Colonic mucosa (tissue), 4 donors: ENCODE results near the gene BTNL9. TPM values are rescaled to one million over a fixed set of nuclear protein-coding genes. Genes with fewer than 3 reads are reported as not detected.

Experiments used
- DNase-seq: peaks from one replicate; pipeline ENCODE4 v3.0.0-alpha.2; 2020
- H3K27ac ChIP-seq: fragments of 200-600 bp; one replicate; pipeline ENCODE4 v1.8.0; 2021
- H3K27me3 ChIP-seq: fragments of 200-600 bp; one replicate; pipeline ENCODE4 v1.8.0; 2021
- H3K36me3 ChIP-seq: fragments of 200-600 bp; one replicate; pipeline ENCODE4 v1.8.0; 2021
- H3K4me1 ChIP-seq: fragments of 200-600 bp; one replicate; pipeline ENCODE4 v1.8.0; 2021; ENCODE audit warnings: mild to moderate bottlenecking
- H3K4me3 ChIP-seq: fragments of 200-600 bp; one replicate; pipeline ENCODE4 v1.8.0; 2021
- H3K9ac ChIP-seq, 2 donors: one replicate each; pipeline ENCODE4 v1.7.0; 2013; ENCODE audit warnings: control low read depth in 2 of 2, low read depth in 2 of 2, low read length in 2 of 2
- H3K9me3 ChIP-seq: fragments of 200-600 bp; one replicate; pipeline ENCODE4 v1.8.0; 2021
- CTCF ChIP-seq: fragments of 200-600 bp; IDR thresholded peaks from one replicate; pipeline ENCODE4 v1.8.0; 2022; ENCODE audit warnings: antibody characterized with exemption, mild to moderate bottlenecking
- intact Hi-C: fragments of 100-400 bp; cut with DNase I; formaldehyde crosslinking; loops from one replicate; pipeline ENCODE4 v1.14.1; 2022
- total RNA-seq, 2 donors: library from RNA; stranded (reverse); fragmentation: NEBNext Ultra II Directional in 1 of 2; extraction: Animal tissue kit (Norgen Biotek cat#: 25700) in 1 of 2; gene quantifications; one replicate each; pipeline ENCODE4 v1.2.1, GENCODE V29; 2021
- donor health status: healthy.
- donor health status: DM: no; HTN: no; CAD: no.
- donor health status: DM: no; HTN: no; CAD: no.

BTNL9 gene
- total RNA-seq, 2 donors from 2014 or later, result 2.8 to 5.3 TPM

- DNase-seq, result no peak
Observed at GRCh38 chr5:181035991-181036815, 3.9 kb upstream of the BTNL9 start.

GRCh38 chr5:181036816-181037364 lies 3.2 kb upstream of the BTNL9 start:
- Histone ChIP-seq H3K36me3 (no peaks in the 10 kb centered on the region), H3K4me3 (no peak overlapping the region), H3K9me3 (no peaks in the 10 kb centered on the region), H3K27ac (no peak overlapping the region), H3K27me3 (no peaks in the 10 kb centered on the region), H3K4me1 (no peaks in the 10 kb centered on the region), H3K9ac (no peak overlapping the region)
- intact Hi-C loops, result no loop called here
- no peak for TF ChIP-seq CTCF
- DNase-seq, result no peak

More at GRCh38 chr5:181035991-181036815, 3.9 kb upstream of the BTNL9 start:
- no peak for TF ChIP-seq CTCF
- Histone ChIP-seq H3K4me1 (no peaks in the 10 kb centered on the region), H3K9ac (no peak overlapping the region), H3K4me3 (no peak overlapping the region), H3K36me3 (no peaks in the 10 kb centered on the region), H3K27me3 (no peaks in the 10 kb centered on the region), H3K9me3 (no peaks in the 10 kb centered on the region), H3K27ac (no peak overlapping the region)
- intact Hi-C loops, result no loop called here

GRCh38 chr5:181037365-181037861 lies 2.7 kb upstream of the BTNL9 start:
- intact Hi-C loops, result no loop called here
- Histone ChIP-seq H3K9me3 (no peaks in the 10 kb centered on the region), H3K9ac (no peak overlapping the region), H3K4me1 (no peaks in the 10 kb centered on the region), H3K27ac (no peak overlapping the region), H3K4me3 (no peak overlapping the region), H3K27me3 (no peaks in the 10 kb centered on the region), H3K36me3 (no peaks in the 10 kb centered on the region)
- DNase-seq, result no peak
- TF ChIP-seq CTCF, result no peak

- H3K4me1 ChIP-seq, result no peaks in the 10 kb centered on the region
- H3K4me3 ChIP-seq, result no peak overlapping the region
- H3K27ac ChIP-seq, result no peak overlapping the region
- intact Hi-C loops, result no loop called here
- no peak overlapping the region for H3K9ac ChIP-seq
- no peaks in the 10 kb centered on the region for H3K9me3 ChIP-seq
- H3K27me3 ChIP-seq, result no peaks in the 10 kb centered on the region
- H3K36me3 ChIP-seq, result no peaks in the 10 kb centered on the region
- DNase-seq, result no peak
- no peak for TF ChIP-seq CTCF
Observed at GRCh38 chr5:181039471-181039870, 595 bp upstream of the BTNL9 start.

- Histone ChIP-seq H3K4me3 (no peak overlapping the region), H3K27me3 (no peaks in the 10 kb centered on the region), H3K27ac (no peak overlapping the region), H3K4me1 (no peaks in the 10 kb centered on the region), H3K36me3 (no peaks in the 10 kb centered on the region), H3K9me3 (no peaks in the 10 kb centered on the region), H3K9ac (no peak overlapping the region)
- intact Hi-C loops, result no loop called here
- no peak for TF ChIP-seq CTCF
- DNase-seq, result no peak
Observed at GRCh38 chr5:181040631-181040945, 522 bp downstream of the BTNL9 start.
